ENCODE measurements around the gene GRM5.

DNA sequence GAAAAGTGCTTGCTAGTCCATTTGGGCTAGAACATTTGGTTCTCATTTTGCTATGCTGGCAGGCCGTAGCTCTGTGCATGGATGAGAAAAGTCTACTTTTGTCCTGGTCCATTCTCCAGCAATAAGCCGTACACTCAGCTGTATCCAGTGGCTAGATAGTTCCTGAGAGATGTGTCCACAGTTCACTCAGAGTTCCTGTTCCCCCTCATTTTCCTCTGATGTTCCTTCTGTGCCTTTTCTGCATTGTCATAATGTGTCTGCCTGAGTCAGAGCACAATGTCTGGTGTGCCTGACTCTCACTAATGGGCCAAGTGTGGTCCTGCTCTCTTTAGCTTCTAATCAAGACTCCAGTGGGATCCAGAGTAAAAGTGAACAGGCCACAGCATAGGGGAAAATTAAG, 512.6 kb downstream of the GRM5 start:
- TF ChIP-seq, protein P1, sequence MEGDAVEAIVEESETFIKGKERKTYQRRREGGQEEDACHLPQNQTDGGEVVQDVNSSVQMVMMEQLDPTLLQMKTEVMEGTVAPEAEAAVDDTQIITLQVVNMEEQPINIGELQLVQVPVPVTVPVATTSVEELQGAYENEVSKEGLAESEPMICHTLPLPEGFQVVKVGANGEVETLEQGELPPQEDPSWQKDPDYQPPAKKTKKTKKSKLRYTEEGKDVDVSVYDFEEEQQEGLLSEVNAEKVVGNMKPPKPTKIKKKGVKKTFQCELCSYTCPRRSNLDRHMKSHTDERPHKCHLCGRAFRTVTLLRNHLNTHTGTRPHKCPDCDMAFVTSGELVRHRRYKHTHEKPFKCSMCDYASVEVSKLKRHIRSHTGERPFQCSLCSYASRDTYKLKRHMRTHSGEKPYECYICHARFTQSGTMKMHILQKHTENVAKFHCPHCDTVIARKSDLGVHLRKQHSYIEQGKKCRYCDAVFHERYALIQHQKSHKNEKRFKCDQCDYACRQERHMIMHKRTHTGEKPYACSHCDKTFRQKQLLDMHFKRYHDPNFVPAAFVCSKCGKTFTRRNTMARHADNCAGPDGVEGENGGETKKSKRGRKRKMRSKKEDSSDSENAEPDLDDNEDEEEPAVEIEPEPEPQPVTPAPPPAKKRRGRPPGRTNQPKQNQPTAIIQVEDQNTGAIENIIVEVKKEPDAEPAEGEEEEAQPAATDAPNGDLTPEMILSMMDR (IDR thresholded peaks at IDR 0.05): no peak
- no peak for TF ChIP-seq POLR2AphosphoS5 (IDR thresholded peaks at IDR 0.05)
- TF ChIP-seq POLR2A (IDR thresholded peaks at IDR 0.05): no peak
- no peak for TF ChIP-seq EP300 (IDR thresholded peaks at IDR 0.05)

All from stomach (tissue), 4 donors.